NK-92 (cell line): Measurements from ENCODE around the gene MED10.

Source experiments
- DNase-seq: peaks from one replicate; lab custom pipeline; 2025; ENCODE audit not compliant: unreplicated experiment; lab: John Stamatoyannopoulos, UW

The MED10 gene

GRCh38 chr5:6377905-6378765 is at the start of gene MED10:
Gene MED10 (minus strand): TSS chr5:6378547. CDS start chr5:6378483, 64 bp downstream.
- peak; percentile 39 for DNase-seq

GRCh38 chr5:6427694-6428093 is 49.3 kb upstream of the MED10 start:
- DNase-seq, result no peak

- DNase-seq, result no peak
Observed at GRCh38 chr5:6424700-6425099, 46.4 kb upstream of the MED10 start.

GRCh38 chr5:6424110-6424659 is 45.8 kb upstream of the MED10 start:
- DNase-seq, result no peak

GRCh38 chr5:6423327-6424109 is 45.2 kb upstream of the MED10 start:
- no peak for DNase-seq

- no peak for DNase-seq
Observed at GRCh38 chr5:6419340-6419852, 41.0 kb upstream of the MED10 start.

GRCh38 chr5:6418679-6419276 is 40.4 kb upstream of the MED10 start:
- DNase-seq, result no peak

GRCh38 chr5:6417657-6418056 is 39.3 kb upstream of the MED10 start:
- no peak for DNase-seq

- no peak for DNase-seq
Observed at GRCh38 chr5:6412811-6413210, 34.5 kb upstream of the MED10 start.

- DNase-seq, result no peak
Observed at GRCh38 chr5:6411141-6411540, 32.8 kb upstream of the MED10 start.

- DNase-seq, result no peak
Observed at GRCh38 chr5:6410421-6410820, 32.1 kb upstream of the MED10 start.

- no peak for DNase-seq
Observed at GRCh38 chr5:6408627-6409446, 30.5 kb upstream of the MED10 start.

- no peak for DNase-seq
Observed at GRCh38 chr5:6408260-6408596, 29.9 kb upstream of the MED10 start.

GRCh38 chr5:6407558-6408259 is 29.4 kb upstream of the MED10 start:
- DNase-seq, result no peak

- no peak for DNase-seq
Observed at GRCh38 chr5:6405591-6405990, 27.2 kb upstream of the MED10 start.

- no peak for DNase-seq
Observed at GRCh38 chr5:6404129-6404528, 25.8 kb upstream of the MED10 start.

GRCh38 chr5:6403416-6403815 is 25.1 kb upstream of the MED10 start:
- DNase-seq, result no peak

GRCh38 chr5:6402939-6403338 is 24.6 kb upstream of the MED10 start:
- DNase-seq, result no peak

GRCh38 chr5:6401410-6401809 is 23.1 kb upstream of the MED10 start:
- no peak for DNase-seq
